CD4-positive, alpha-beta T cell treated with Interleukin-17A for 1 hour (primary cell): Measurements from ENCODE around the gene CCT3.

Source experiments
- DNase-seq: peaks from one replicate; pipeline ENCODE4 v3.0.0-alpha.2; 2020

CCT3 gene

DNA sequence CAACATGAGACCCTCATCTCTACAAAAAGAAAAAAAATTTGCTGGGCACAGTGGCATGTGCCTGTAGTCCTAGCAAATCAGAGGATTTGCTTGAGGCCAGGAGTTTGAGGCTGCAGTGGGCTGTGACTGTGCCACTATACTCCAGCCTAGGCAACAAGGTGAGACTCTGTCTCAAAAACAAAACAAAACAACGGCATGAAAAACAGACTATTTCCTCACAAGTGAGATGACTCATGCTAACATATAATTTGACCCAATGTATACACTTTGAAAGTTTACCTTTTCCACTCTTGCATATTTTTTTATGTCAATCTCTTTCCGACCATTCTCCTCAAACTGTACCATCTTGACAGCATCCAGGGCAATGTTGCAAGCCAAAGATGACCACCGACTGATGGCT is 17.5 kb downstream of the CCT3 start:
- DNase-seq = no peak

DNA sequence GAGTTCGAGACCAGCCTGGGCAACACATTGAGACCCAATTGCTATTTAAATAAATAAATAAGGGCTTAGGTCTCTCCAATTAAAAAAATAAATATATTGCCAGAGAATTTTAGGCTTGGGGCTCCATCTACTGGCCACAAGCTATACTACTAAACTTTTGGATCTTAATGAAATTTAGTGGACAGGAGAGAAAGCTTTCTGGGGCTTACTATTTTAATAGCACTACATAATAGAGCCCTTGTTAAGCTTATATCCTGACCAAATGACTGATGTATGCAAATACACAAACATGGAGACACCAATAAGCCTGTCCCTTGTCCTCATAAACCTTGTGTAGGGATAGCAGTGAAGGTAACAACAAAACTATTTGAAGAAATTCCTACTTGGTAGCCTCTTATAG is 18.4 kb downstream of the CCT3 start:
- peak; percentile 52 for DNase-seq

DNA sequence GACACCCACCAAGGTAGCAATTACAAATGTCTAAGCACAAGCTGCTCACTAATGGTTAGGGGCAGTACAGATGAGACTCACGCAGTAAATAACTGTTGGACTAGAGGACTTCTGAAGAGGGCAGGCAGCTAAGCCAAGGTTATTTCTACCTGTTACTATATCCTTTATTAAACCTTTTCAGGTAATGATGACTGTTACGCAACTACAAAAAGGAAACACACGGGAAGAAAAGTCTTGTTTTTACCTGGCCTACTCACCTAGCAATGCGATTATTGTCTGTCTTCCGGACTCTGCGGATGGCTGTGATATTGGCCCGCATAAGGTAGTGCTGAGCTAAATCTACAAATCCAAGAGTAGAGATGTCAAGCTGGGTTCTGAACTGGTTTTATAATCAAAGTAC is 21.2 kb downstream of the CCT3 start:
- DNase-seq = no peak

DNA sequence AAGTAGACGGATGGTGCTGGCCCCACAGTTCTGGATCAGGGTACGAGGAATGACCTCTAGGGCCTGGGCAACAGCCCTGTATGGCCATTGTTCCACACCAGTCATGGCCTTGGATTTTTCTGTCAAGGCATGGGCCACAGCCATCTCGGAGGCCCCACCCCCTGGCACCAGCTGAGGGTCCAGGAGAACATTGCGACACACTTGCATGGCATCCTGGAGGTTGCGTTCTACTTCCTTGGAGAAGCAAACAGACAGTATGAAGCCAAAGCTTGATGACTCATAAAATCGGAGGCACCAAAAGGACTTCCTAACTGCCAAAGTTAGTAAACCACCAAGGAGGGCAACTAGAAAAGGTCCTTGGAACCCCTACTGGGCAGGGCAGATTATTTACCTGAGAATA is 27.1 kb downstream of the CCT3 start:
- no peak for DNase-seq

DNA sequence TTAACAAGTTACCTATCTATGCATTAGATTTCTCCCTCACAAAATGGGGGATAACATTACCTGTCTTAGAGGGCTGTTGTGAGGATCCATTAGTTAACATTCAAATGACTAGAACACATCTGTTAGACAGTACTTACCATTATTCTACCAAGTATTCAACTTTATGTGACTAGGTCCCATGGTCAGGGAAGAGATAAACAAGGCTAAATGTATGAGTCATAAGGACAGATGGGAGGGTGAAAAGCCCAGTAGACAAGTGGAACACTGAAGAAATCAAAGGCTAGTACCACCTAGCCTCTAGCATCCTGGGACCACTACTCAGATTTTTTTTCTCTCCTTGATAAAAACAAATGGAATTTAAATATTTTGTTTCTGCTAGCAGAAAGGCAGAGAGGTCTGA is 30.0 kb downstream of the CCT3 start:
- no peak for DNase-seq

DNA sequence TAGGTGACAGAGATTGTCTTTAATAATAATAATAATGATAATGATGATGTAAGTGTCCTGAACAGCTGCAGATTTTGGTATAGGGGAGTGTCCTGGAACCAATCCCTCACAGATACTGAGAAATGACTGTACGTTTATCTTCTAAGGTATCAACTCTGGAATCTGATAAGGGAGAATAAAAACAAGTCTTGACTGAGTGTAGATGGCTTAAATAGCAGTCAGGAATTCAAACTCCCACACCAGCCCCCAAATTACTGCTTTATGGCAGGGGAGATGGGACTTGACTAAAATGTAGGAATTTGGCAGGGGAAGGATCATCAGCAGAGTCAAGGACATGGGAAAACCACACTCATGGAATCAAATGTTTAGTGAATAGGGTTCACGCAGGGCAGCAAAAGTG is 32.9 kb downstream of the CCT3 start:
- no peak for DNase-seq

DNA sequence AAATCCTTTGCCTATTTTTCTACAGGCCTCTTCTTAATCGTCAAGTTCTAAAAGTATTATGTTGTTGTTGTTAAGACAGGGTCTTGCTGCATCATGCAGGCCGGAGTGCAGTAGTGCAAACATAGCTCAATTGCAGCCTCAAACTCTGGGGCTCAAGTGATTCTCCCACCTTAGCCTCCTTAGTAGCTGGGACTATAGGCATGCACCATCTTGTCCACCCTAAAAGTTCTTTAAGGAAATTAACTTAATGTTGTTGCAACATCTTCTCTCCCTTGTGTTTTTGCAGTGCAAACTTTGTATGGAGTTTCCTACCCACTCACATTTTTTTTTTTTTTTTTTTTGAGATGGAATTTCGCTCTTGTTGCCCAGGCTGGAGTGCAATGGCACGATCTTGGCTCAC is 34.9 kb downstream of the CCT3 start:
- no peak for DNase-seq

DNA sequence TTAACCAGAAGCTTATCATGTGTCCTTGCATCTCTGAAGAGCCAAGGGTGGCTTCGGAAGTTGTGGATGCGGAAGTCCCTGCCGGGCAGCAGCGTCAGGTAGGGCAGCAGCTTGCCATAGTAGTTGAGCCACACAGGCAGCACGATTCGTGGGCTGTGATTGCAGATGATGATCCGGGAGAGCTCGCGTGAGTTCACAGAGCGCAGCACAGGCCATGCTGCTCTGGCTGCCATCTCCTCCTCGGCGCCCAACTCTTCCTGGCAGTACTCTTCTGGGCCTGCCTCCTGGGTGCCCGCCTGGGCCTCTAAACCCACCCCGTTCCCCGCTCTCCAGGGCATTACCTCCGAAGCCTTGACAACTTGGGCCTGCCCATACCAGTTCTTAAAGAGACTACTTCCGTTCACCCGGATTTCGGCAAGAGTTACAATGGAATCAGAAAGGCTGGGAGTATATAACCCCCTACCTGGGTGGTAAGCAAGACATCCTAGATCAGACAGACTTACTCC is 39.2 kb downstream of the CCT3 start, which contains the start of gene VHLL:
VHLL (minus strand) TSS at position 456 of the 506 bp plus-strand sequence; CDS start at position 338, 118 bp downstream.
- no peak for DNase-seq

DNA sequence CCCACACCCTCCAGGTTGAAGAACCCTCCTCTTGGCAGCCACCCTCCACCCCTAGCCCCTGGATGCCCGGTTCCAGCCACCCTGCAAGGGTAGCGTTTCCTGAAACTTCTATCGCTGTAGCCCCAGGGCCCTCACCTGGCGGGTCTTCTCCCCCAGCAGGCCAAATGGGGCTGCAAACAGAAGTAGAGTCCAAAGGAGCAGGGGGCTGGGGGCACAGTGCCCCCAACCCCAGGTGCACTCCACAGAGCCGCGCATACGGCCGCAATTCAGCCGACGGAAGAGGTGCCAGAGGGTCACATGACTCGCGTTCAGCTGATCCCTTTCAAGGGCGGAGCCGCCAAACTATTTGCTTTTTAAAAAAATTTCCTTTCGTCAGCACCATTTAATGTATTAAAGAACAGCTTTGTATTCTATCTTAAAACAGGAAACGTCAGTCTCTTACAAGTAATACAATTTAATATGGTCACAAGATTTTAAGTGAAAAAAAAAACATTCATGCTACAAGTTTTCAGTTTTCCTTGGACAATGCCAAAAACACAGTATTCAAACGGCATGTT is 42.6 kb downstream of the CCT3 start, which contains the start of gene GLMP:
GLMP (minus strand) TSS at position 289 of the 557 bp plus-strand sequence; CDS start at position 255, 34 bp downstream.
- peak; percentile 67 for DNase-seq

DNA sequence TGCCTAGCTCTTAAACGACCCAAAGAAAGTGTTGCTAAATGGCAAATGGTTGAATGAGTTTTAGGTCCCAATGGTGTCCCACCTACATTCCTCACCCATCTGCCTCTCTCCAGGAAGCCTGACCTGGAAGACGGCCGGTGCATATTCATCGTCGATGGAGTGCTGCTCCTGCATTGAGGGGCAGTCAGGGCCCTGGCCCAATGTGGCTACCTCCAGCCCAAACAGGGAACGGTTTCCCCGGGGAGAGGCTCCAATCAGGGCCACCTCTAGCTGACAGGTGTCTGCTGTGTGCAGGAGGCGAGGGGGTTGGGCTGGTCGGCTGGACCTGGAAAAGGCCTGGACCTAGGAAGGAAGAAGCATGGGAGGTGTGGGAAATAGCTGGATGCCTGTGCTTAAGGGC is 44.2 kb downstream of the CCT3 start:
- no peak for DNase-seq

GRCh38 chr1:156293098-156293434 is 45.0 kb downstream of the CCT3 start:
- no peak for DNase-seq

DNA sequence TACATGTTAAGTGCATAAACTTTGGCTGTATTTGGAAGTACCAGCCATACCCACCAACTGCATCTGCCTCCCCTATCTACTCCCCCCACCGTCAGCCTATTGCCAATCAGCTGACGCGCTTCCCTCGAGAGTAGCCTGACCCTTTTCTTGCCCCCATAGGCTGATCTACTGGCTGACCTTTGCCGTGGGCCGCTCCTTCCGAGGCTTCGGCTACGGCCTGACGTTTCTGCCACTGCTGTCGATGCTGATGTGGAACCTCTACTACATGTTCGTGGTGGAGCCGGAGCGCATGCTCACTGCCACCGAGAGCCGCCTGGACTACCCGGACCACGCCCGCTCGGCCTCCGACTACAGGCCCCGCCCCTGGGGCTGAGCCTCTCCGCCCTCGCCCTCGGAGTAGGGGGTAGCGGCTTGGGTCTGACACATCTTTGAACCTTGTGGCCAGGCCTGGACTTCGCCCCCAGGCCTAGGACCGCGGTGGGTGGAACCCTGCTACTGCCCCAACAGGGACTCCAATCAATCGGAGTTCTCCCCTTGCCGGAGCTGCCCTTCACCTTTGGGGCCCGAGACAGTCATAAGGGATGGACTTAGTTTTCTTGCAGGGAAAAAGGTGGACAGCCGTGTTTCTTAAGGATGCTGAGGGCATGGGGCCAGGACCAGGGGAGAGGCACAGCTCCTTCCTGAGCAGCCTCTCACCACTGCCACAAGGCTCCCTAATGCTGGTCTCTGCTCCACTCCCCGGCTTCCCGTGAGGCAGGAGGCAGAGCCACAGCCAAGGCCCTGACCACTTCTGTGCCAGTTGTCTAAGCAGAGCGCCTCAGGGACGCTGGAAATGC is 46.6 kb downstream of the CCT3 start:
- DNase-seq = peak; percentile 25

- no peak for DNase-seq
Measured at GRCh38 chr1:156289857-156290256, 48.2 kb downstream of the CCT3 start.

DNA sequence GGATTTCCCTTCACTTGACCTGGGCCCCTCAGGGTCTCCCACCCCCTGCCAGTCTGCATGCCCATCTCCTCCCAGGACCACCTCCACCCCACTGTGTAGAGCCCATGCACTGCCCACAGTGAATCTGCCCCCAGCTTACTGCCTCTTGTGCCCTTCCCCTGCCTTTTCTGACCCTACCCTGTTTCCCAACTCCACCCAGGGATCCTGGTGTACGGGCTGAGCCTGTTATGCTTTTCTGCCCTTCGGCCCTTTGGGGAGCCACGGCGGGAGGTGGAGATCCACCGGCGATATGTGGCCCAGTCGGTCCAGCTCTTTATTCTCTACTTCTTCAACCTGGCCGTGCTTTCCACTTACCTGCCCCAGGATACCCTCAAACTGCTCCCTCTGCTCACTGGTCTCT is 52.0 kb downstream of the CCT3 start:
- no peak for DNase-seq

DNA sequence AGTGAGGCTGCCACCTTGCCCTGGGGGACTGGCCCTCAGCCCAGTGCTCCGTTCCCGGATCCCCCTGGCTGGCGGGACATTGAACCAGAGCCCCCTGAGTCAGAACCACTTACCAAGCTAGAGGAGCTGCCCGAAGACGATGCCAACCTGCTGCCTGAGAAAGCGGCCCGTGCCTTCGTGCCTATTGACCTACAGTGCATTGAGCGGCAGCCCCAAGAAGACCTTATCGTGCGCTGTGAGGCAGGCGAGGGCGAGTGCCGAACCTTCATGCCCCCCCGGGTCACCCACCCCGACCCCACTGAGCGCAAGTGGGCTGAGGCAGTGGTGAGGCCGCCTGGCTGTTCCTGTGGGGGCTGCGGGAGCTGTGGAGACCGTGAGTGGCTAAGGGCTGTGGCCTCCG is 52.7 kb downstream of the CCT3 start:
- DNase-seq = no peak

DNA sequence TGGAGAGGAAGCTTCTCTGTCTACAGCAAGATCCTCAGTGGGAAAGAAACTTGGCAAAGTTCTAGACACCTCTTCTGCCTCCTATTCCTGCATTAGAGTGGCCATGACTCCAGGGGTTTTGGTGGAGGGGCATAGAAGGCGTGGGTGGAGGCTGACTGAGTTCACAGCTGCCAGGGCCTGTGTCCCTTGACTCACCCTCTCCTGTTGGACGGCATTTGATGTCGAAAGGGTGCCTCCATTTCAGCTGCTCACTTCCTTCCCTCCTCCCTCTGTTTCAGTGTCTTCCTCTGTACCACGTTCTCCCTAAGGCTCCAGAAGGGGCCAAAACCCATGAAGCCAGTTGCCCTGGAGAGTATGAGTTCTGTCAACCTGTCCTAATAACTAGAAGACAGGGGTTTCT is 53.3 kb downstream of the CCT3 start:
- DNase-seq = no peak

DNA sequence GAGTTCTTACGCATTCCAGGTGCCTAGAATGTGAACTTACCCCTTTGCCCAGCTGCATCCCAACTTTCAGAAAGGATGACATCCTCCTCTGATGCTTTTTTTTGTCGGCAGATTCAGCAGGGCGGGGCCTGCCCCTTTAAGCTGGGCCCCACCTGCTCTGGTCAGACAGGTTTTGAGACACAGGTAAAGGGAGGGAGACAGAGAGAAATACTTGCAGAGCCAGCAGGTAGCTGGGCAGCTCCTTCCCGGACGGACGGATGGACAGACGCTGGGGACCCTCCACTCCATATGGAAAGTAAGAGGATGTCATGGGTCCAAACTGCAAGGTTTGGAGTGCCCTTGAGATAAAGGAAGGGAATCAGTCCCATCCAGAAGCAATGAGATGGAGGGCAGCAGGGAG is 54.0 kb downstream of the CCT3 start, which contains the start of gene TMEM79:
TMEM79 (plus strand) TSS at position 214 of the 400 bp plus-strand sequence. CDS start 902 bp downstream, outside the sequence.
- no peak for DNase-seq

- DNase-seq = no peak
Measured at GRCh38 chr1:156283521-156283920, 54.6 kb downstream of the CCT3 start.

GRCh38 chr1:156282479-156283222 is 55.4 kb downstream of the CCT3 start, which contains the start of gene SMG5:
Gene SMG5, minus strand, starts transcription at chr1:156282825. Its CDS starts 145 bp downstream, at chr1:156282680.
- peak; percentile 98 for DNase-seq

DNA sequence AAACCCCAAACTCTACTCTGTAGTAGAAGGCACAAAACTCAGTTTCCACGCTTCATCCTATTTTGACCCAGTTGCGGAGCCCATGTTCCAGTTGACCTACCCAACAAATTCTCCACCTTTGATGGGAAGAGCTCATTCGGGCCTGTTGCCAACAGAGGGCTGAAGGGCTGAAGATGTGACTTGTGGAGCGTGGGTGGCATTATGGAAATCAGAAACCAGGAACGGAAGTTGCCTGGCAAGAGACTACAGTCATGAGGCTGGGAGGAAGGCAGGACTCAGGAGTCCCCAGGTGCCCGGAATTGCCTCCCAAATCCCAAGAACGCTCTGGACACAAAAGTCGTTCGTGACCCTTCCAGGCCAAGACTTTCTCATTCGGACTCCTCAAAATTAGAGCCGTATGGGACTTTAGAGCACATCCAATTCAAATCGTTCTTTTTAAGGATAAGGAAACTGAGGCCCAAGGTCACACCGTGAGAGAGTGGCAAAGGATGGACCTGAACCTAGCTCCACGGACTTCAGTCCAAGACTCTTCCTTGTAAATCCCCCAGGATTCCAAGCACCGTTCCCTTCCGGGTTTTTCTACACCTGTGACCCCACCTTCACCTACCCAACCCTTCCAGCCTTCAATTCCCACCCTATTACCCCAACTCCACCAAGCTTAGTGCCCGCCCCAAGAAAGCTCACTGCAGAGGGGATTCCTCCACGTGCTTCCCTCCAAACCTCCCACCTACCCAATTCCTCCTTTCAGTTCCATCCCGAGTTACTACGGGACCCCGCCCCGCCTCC is 56.2 kb downstream of the CCT3 start:
- DNase-seq = peak; percentile 16

GRCh38 chr1:156281281-156281680 is 56.8 kb downstream of the CCT3 start:
- DNase-seq = peak; percentile 29

DNA sequence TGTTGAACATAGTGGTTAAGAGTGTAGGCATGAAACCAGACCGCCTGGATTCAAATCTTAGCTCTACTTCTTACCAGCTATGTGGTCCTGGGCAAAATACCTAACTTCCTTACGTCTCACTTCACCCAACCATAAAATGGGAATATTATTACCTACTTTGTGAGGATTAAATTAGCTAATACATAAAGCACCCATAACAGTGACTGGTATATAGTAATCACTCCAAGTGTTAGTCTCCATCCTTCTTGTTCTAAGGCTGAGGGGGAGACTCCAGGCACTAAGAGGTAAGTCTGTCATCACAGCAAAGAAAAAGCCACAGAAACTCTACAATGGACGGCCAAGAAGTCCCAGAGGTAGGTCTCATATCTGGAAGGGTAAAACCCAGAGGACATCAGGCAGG is 58.3 kb downstream of the CCT3 start:
- no peak for DNase-seq

GRCh38 chr1:156276966-156277381 is 61.1 kb downstream of the CCT3 start:
- no peak for DNase-seq
